GM10266 (cell line): ENCODE results near the gene MSH2.

Experiments
- DNase-seq: peaks from one replicate; pipeline ENCODE4 v3.0.0; 2012; ENCODE audit errors: extremely low spot score
- TF ChIP-seq, protein P1 (sequence below): IDR thresholded peaks from 2 replicates; pipeline ENCODE4 v1.5.1; 2012; ENCODE audit warnings: mild to moderate bottlenecking, low read depth; ENCODE audit not compliant: control insufficient read depth, insufficient read depth; ENCODE audit errors: missing control alignments

MSH2 gene

DNA sequence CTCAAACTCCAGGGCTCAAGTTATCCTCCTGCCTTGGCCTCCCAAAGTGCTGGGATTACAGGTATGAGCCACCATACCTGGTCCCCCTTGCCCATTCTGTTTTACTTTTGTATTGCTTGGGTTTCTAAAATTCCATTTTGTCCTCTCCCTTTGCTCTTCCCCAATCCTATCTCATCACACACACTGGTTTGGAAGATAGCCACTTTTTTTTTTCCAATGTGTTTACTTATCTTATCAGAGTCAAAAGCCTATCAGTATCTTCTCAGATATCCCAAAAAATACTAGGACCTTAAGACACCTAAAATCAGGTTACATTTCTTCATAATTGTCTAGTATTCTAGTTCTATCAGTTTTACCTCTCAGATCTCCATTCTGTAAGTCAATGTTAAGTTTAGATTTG, 56.1 kb downstream of the MSH2 start:
- TF ChIP-seq, protein P1, sequence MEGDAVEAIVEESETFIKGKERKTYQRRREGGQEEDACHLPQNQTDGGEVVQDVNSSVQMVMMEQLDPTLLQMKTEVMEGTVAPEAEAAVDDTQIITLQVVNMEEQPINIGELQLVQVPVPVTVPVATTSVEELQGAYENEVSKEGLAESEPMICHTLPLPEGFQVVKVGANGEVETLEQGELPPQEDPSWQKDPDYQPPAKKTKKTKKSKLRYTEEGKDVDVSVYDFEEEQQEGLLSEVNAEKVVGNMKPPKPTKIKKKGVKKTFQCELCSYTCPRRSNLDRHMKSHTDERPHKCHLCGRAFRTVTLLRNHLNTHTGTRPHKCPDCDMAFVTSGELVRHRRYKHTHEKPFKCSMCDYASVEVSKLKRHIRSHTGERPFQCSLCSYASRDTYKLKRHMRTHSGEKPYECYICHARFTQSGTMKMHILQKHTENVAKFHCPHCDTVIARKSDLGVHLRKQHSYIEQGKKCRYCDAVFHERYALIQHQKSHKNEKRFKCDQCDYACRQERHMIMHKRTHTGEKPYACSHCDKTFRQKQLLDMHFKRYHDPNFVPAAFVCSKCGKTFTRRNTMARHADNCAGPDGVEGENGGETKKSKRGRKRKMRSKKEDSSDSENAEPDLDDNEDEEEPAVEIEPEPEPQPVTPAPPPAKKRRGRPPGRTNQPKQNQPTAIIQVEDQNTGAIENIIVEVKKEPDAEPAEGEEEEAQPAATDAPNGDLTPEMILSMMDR = no peak
- no peak for DNase-seq

DNA sequence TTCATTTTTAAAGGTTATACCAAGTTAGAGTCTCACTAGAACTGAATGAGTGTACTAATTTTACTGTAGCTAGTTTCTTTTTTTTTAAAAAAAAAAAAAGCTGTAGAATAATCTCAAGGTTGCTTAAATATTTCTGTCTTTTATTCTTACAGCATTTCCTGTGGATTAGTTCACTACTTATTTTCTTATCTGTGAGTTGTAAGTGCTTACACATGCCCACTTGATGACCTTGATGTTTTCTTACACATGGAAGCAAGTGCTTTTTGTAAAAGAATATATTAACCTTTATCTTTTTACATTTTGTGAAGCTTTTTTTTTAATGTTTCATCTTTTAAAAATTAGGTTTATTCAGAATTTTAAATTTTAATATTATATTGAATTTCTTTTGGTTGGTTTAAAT, 57.8 kb downstream of the MSH2 start:
- TF ChIP-seq, protein P1 = no peak
- no peak for DNase-seq

DNA sequence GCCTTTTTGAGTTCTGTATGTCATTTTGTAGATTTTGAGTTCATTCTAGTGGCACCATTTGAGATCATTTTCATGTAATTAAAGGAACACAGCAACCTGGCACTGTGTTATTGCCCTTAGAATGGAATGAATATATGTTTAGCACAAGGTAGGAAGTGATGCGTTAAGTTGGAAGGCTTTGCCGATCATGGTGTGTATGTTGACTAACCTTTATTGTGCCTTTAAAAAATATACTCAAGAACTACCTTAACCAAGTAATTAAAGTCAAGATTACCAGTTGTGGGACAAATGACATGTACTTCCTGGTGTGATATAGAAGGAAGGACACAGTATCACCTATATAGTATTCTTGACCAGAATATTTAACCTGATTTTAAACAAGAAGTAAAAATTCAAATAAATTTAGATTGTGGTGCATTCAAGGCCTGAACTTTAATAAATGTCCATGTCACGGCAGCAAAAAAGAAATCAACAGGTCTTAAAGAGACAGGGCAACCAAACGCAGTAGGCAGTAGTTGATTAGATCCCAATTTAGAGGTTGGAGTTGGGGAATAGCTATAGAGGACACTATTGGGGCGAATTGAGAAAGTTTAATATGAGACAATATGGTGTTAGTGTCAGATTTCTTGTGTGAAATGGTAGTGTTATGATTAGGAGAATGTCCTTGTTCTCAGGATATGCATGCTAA, 68.6 kb downstream of the MSH2 start:
- TF ChIP-seq, protein P1 = no peak
- no peak for DNase-seq

DNA sequence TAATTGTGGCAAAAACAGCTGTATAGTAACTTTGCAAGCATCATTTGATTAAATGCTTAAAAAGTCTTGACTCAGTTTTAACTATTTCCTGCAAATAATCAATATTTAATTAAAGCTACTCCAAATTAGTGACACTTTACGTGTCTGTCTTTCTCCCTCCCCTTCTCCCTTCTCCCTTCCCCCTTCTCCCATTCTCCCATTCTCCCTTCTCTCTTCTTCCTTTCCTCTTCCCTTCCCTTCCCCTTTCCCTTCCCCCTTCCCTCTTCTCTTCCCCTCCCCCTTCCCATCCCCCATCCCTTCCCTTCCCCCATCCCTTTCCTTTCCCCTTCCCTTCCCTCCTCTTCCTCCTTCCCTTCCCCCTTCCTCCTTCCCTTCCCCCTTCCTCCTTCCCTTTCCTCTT, 76.9 kb downstream of the MSH2 start:
- TF ChIP-seq, protein P1 = no peak
- no peak for DNase-seq

DNA sequence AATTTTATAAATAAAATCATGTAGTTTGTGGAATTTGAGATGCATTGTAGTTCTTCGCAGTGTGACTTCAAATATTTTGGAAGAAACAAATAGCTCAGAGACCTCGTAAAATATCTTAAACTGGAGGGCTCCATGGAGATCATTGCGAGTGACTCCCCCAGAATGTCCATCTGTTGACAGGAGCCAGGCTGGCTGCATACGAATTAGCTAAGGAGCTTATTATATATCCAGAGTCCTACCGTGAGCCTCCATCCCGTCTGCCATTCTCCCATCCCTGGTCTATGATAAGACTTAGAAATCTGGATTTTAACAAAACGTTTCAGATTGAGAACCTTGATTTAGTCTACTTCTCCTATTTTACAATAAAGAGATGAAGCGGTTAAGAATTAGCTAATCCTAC, 80.2 kb downstream of the MSH2 start:
- DNase-seq = no peak
- TF ChIP-seq, protein P1 = no peak

DNA sequence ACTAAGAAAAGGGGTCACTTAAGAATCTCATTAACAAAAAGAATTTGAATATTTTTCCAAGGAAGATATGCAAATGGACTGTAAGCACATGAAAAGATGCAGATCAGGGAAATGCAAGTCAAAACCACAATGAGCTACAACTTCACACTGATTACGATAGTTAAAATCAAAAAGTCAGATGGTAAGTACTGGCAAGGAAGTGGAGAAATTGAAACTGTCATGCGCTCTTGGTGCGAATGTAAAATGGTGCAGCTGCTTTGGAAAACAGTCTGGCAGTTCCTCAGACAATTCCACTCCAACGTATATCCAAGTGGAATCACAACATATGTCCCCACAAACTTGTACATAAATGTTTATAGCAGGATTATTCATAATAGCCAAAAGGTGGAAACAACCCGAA, 81.4 kb downstream of the MSH2 start:
- no peak for DNase-seq
- TF ChIP-seq, protein P1 = no peak

DNA sequence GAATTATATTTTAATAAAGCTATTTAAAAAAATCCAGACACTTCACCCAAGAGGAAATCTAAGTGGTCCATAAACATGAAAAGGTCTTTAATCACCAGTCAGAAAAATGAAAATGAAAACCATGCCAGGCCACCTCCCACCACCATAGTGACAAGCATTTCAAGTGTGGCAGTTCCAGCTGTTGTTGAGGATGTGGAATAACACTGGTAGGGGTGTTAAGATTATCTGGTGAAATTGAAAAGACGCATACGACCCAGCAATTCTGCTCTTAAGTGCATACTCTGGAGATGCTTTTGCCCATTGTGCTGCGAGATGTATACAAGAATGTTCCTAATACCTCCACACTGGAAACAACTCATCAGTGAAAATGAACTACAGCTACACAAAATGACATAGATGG, 82.2 kb downstream of the MSH2 start:
- TF ChIP-seq, protein P1 = no peak
- DNase-seq = no peak
